Suprapubic skin (tissue), 4 donors: ENCODE results near the gene STYXL2.

Source experiments
- EP300 ChIP-seq: sonication (generic); formaldehyde crosslinking; IDR thresholded peaks from one replicate; pipeline ENCODE4 v1.6.1; 2017; ENCODE audit warnings: antibody characterized with exemption
- POLR2A ChIP-seq, 2 donors: fragments of 450-650 bp; IDR thresholded peaks; one replicate each; pipeline ENCODE4 v1.6.1; 2017; ENCODE audit warnings: antibody characterized with exemption in 2 of 2, mild to moderate bottlenecking in 2 of 2, moderate library complexity in 2 of 2
- POLR2AphosphoS5 ChIP-seq, 3 donors: sonication (generic); formaldehyde crosslinking; IDR thresholded peaks; one replicate each; pipeline ENCODE4 v1.6.1; 2017; ENCODE audit warnings: antibody characterized with exemption in 3 of 3
- TF ChIP-seq, protein P1 (sequence below), 2 donors: fragments of 200-600 bp in 1 of 2; fragments of 450-650 bp in 1 of 2; sonication (generic) in 1 of 2; IDR thresholded peaks; one replicate each; pipeline ENCODE4 v1.5.1; 2016 to 2019; ENCODE audit warnings: antibody characterized with exemption in 2 of 2, mild to moderate bottlenecking in 1 of 2, moderate library complexity in 1 of 2

DNA sequence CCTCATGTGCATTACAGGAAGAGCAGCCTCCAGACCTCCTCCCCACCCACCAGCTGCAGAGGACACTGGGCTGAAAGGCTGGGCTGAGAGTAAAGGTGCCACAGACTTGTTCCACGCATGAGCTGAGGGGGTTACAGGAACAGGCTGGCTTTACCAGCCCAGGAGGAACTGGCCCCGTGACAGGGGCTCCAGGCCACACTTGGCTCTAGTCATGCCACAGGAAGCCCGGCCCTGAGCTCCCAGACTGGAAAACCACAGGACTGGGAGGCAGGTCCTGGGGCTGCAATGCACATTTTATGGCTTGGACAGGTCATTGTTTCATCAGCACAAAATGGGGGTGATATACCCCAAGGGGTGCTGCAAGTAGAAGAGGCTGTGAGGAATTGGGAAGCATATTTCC lies 39.3 kb upstream of the STYXL2 start:
- TF ChIP-seq, protein P1, sequence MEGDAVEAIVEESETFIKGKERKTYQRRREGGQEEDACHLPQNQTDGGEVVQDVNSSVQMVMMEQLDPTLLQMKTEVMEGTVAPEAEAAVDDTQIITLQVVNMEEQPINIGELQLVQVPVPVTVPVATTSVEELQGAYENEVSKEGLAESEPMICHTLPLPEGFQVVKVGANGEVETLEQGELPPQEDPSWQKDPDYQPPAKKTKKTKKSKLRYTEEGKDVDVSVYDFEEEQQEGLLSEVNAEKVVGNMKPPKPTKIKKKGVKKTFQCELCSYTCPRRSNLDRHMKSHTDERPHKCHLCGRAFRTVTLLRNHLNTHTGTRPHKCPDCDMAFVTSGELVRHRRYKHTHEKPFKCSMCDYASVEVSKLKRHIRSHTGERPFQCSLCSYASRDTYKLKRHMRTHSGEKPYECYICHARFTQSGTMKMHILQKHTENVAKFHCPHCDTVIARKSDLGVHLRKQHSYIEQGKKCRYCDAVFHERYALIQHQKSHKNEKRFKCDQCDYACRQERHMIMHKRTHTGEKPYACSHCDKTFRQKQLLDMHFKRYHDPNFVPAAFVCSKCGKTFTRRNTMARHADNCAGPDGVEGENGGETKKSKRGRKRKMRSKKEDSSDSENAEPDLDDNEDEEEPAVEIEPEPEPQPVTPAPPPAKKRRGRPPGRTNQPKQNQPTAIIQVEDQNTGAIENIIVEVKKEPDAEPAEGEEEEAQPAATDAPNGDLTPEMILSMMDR (IDR thresholded peaks at IDR 0.05) = no peak
- no peak for TF ChIP-seq POLR2A (IDR thresholded peaks at IDR 0.05)
- no peak for TF ChIP-seq POLR2AphosphoS5 (IDR thresholded peaks at IDR 0.05)
- no peak for TF ChIP-seq EP300
